HG03025 (cell line): ENCODE results near the gene CT45A1.
"Not testable (repeated sequence)": the region's sequence is repeated elsewhere in the genome, so short reads cannot be mapped to it uniquely, and the experiment has no call there.

Experiments used
- ATAC-seq: cut with Tn5 transposase; IDR thresholded peaks from one replicate; pipeline ENCODE4 v1.9.1; 2021; ENCODE audit warnings: mild to moderate bottlenecking, moderate library complexity; ENCODE audit not compliant: unreplicated experiment, low FRiP score

CT45A1 gene, protein sequence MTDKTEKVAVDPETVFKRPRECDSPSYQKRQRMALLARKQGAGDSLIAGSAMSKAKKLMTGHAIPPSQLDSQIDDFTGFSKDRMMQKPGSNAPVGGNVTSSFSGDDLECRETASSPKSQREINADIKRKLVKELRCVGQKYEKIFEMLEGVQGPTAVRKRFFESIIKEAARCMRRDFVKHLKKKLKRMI

DNA sequence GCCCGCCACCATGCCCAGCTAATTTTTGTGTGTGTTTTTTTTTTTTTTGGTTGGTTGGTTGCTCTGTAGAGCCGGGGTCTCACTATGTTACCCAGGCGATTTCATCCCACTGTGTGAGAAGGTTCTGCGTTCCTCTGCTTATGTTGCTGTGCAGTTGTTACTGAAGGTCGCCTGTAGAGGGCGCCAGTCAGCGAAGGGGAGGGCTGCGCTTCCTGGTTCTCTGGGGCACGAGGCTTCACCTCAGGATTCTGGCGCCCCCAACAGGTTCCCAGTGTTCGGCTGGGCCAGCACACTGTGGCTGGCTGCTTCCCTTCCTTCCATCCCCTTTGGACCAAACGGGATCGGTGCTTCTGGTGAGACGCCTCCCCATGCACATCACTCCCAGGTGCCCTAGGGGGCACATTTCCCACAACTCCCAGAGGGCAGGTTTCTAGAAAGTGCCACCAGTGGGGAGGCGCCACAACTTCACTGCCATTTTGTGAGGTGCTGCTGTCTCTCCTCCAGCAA lies at the start of gene CT45A1:
Gene CT45A1 (plus strand): TSS at position 457 of the 507 bp plus-strand sequence. CDS start 5,302 bp downstream, outside the sequence.
- not testable (repeated sequence) for ATAC-seq

DNA sequence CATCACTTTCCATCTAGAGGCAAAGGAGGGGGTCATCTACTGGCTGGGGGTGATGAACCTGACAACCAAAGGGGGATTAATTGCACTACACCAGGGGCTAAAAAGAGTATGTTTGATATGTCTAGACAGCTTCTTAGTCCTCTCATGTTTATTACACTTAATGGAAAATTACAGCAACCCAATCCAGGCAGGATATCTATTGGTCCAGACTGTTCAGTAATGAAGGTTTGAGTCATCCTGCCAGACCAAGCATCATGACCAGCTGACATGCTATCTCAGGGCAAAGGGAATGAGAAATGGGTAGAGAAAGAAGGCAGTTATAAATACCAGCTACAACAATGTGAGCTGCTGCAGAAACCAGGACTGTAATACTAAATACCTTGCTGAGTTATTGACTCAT lies 40.5 kb upstream of the CT45A1 start:
- ATAC-seq = not testable (repeated sequence)

DNA sequence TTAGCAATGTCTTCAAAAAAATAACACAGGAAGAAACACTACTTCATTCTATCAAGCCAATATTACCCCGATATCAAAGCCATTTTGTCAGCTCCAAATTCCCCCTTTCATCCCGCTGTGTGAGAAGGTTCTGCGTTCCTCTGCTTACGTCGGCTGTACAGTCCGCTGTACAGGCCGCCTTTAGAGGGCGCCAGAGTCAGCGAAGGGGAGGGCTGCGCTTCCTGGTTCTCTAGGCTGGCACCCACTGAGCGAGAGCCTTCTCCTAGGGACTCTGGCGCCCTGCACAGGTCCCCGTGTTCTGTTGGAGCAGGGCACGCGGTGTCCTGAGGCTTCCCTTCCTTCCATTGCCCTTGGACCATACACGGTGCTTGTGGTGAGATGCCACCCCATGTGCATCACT lies 25.3 kb upstream of the CT45A1 start:
- ATAC-seq = no peak

DNA sequence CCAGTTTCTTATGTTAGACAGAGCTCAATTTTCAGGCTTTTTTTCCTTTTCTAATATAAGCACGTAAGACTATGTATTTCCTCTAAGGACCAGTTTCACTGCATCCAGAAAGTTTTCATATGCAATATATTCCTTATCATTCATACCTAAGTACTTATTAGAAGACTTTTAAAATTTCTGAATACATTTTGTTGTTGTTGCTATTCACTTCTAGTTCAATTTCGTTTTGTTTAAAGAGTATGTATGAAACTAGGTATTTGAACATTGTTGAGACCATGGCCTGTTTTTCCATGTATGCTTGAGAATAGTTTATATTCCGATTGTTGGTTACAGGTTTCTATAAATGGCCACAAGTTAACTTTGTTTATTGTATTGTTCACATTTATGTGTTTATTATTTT lies 18.0 kb upstream of the CT45A1 start:
- ATAC-seq = no peak

DNA sequence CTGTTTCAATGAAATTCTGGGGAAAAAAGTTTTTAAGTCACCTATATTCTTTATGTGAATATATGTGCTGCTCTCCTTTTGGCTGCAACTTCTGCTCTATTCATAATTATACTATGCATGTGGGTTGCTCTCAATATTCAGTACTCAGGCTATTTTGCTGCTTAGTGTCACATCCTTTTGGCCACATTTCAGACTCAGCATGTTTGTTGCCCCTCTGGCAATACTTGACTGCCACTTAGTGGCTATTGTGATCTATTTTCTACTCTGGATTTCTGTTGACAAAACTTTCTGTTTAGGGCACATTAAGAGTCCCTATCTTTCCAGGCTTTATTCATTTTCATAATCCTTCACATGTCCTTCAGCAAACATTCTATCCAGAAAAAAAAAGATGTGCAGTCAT lies 15.8 kb upstream of the CT45A1 start:
- ATAC-seq = no peak

DNA sequence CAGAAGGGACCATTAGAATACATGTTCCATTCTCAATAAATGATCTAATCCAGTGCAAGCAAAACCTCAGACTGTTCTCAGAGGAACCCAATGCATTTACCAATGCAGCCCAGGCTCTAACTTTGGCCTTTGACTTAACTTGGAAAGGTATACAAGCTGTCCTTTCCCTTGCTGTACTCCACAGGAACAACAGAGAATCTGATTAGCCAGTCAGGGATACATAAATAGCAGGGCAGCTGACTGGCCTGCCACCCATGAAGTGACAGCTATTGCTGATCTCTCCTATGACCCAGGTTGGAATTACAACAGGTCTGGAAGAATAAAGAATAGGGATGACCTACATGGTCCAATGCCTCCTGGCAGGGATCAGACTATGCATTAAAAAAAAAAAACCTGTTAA lies 14.5 kb upstream of the CT45A1 start:
- ATAC-seq = no peak

DNA sequence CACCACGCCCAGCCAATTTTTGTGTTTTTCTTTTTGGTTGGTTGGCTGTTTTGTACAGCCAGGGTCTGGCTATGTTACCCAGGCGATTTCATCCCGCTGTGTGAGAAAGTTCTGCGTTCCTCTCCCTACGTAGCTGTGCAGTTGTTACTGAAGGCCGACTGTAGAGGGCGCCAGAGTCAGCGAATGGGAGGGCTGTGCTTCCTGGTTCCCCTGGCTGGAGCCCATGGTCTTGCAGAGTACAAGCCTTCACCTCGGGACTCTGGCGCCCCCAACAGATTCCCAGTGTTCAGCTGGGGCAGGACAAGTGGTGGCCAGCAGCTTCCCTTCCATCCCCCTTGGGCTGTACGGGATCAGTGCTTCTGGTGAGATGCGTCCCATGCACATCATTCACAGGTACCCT lies 5.6 kb upstream of the CT45A1 start:
- no peak for ATAC-seq

DNA sequence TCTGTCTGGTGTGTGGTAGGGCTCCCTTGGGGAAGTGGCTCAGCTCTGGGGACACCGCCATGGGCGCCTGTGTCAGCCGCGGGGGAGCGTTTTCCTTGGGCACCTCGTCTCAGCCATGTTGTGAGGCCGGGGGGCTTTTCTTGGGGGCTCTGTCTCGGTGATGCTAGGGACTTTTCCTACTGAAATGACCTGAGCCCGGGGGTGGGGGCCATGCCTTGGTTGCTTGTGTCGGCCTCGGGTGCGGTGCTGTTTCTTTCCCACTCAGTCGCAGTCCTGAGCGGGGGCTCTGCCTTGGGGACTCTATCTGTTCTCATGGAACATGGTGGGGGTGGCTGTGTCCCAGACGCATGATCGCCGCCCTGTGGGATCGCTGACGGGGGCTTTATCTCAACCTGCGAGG lies 356 bp downstream of the CT45A1 start:
- ATAC-seq = no peak

DNA sequence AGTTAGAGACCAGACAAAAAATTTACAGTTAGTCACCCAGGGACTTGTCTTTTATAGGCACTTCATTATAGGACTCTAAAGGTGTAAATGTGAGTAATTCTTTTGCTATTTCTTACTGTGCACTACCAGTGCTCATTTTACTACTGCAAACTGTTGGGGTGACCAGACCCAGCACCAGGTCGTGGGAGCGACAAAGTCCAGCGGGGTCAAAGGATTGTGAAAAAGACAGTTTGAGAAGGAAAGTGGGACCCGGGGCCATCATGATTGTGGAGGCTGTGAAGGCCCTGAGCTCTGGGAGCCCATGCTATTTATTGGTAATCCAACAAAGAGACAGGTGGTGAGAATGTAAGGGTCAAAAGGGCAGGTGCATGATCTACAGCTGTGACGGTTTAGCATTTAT lies 21.2 kb downstream of the CT45A1 start:
- not testable (repeated sequence) for ATAC-seq

DNA sequence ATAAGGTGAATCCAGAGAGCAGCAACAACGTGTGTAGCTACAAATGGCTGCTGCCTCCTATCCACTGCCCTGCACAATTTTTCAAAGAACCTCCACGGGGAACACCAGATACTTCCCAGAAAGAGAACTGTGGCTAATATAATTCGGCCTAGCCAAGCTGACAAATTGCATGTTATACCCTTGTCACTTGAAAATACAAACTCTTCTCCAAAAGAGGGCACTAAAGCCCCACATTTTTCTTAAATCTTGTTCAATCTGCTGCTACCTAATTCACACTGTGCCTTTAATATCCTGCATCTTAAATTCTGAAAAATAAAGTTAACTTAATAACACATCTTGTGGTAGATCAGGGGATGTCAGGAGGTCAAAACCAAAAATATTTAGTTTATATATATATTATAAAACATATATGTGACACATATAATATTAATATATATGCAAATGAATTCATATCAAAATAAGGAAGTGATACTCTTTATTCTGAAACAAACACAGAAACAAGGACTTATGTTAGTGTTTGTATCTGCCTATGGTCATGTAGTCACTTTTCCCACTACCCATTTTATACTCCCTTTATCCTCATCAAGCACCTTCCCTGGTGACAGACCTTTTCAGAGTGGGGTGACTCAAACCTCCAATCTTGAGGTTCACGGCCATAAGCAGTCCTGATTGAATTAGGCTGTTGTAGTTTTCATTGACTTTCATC lies 24.1 kb downstream of the CT45A1 start:
- no peak for ATAC-seq

DNA sequence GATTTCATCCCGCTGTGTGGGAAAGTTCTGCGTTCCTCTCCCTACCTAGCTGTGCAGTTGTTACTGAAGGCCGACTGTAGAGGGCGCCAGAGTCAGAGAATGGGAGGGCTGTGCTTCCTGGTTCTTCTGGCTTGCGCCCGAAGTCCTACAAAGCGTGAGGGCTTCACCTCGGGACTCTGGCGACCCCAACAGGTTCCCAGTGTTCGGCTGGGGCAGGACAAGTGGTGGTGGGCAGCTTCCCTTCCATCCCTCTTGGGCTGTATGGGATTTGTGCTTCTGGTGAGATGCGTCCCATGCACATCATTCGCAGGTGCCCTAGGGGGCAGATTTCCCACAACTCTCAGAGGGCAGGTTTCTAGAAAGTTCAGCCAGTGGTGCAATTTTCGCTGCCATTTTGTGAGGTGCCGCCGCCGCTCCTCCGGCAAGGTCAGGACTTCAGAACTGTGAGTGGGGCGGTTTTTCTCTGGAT lies 27.3 kb downstream of the CT45A1 start:
- peak; percentile 57 for ATAC-seq

DNA sequence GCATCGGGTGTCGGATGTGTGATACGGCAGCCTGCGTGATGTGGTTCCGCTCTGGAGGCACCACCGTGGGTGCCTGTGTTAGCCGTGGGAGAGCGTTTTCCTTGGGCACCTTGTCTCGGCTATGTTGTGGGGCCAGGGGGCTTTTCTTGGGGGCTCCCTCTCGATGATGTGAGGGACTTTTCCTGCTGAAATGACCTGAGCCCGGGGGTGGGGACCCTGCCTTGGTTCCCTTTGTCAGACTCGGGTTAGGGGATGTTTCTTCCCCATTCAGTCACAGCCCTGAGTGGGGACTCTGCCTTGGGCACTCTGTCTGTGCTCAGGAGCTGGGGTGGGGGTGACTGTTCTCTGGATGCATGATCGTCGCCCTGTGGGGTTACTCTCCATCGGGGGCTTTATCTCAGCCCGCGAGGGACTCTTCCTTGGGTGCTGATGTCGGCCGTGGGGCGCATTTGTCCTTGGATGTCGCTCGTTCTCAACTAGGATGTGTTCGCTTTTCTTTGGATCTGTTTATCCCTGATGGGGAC lies 27.8 kb downstream of the CT45A1 start:
- ATAC-seq = no peak

DNA sequence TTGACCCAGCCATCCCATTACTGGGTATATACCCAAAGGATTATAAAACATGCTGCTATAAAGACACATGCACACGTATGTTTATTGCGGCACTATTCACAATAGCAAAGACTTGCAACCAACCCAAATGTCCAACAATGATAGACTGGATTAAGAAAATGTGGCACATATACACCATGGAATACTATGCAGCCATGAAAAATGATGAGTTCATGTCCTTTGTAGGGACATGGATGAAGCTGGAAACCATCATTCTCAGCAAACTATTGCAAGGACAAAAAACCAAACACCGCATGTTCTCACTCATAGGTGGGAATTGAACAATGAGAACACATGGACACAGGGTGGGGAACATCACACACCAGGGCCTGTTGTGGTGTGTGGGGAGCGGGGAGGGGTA lies 31.3 kb downstream of the CT45A1 start:
- not testable (repeated sequence) for ATAC-seq

DNA sequence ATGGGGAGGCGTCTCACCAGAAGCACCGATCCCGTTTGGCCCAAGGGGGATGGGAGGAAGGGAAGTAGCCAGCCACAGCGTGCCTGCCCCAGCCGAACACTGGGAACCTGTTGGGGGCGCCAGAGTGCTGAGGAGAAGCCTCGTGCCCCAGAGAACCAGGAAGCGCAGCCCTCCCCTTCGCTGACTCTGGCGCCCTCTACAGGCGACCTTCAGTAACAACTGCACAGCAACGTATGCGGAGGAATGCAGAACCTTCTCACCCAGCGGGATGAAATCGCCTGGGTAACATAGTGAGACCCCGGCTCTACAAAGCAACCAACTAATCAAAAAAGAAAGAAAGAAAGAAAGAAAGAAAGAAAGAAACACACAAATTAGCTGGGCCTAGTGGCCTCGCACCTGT lies 54.7 kb downstream of the CT45A1 start, which contains the start of gene CT45A3:
Gene CT45A3 (minus strand): TSS at position 101 of the 400 bp plus-strand sequence. CDS start 3,747 bp downstream, outside the sequence.
- not testable (repeated sequence) for ATAC-seq
